SJCRH30 (cell line): ENCODE data around the gene ZNF280C. TPM values are rescaled to one million over a fixed set of nuclear protein-coding genes. Genes with fewer than 3 reads are reported as not detected.
A peak's percentile ranks its signal among the peaks of the same experiment; 100 is the strongest.

Experiments
- DNase-seq, 2 experiments: peaks; one replicate each; pipeline ENCODE4 v3.0.0-alpha.2; 2015 to 2020
- H3K27ac ChIP-seq: fragments of 250-450 bp; sonication (Bioruptor Pico); 2 replicates; pipeline ENCODE4 v1.5.1; 2020; ENCODE audit warnings: mild to moderate bottlenecking, moderate library complexity
- H3K27me3 ChIP-seq: fragments of 250-450 bp; sonication (Bioruptor Pico); 2 replicates; pipeline ENCODE4 v1.5.1; 2020; ENCODE audit warnings: mild to moderate bottlenecking, moderate library complexity
- H3K36me3 ChIP-seq: fragments of 250-450 bp; sonication (Bioruptor Pico); 2 replicates; pipeline ENCODE4 v1.5.1; 2020; ENCODE audit warnings: mild to moderate bottlenecking, moderate library complexity
- H3K4me1 ChIP-seq: fragments of 250-450 bp; sonication (Bioruptor Pico); 2 replicates; pipeline ENCODE4 v1.5.1; 2020; ENCODE audit warnings: mild to moderate bottlenecking, moderate library complexity
- H3K4me3 ChIP-seq: fragments of 250-450 bp; sonication (Bioruptor Pico); 2 replicates; pipeline ENCODE4 v1.5.1; 2020; ENCODE audit warnings: mild to moderate bottlenecking, moderate library complexity
- H3K9me3 ChIP-seq: fragments of 250-450 bp; sonication (Bioruptor Pico); replicated peaks from 2 replicates; pipeline ENCODE4 v1.5.1; 2020; ENCODE audit warnings: mild to moderate bottlenecking, moderate library complexity
- total RNA-seq: library from RNA; depleted of rRNA; stranded (reverse); fragments of >200 nt; shearing (Covaris generic); gene quantifications from 2 replicates; pipeline ENCODE4 v1.2.3, GENCODE V29; 2014; rRNA removed

ZNF280C gene, protein sequence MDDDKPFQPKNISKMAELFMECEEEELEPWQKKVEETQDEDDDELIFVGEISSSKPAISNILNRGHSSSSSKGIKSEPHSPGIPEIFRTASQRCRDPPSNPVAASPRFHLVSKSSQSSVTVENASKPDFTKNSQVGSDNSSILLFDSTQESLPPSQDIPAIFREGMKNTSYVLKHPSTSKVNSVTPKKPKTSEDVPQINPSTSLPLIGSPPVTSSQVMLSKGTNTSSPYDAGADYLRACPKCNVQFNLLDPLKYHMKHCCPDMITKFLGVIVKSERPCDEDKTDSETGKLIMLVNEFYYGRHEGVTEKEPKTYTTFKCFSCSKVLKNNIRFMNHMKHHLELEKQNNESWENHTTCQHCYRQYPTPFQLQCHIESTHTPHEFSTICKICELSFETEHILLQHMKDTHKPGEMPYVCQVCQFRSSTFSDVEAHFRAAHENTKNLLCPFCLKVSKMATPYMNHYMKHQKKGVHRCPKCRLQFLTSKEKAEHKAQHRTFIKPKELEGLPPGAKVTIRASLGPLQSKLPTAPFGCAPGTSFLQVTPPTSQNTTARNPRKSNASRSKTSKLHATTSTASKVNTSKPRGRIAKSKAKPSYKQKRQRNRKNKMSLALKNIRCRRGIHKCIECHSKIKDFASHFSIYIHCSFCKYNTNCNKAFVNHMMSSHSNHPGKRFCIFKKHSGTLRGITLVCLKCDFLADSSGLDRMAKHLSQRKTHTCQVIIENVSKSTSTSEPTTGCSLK
- total RNA-seq: 13.6 and 16.5 TPM in 2 replicates

DNA sequence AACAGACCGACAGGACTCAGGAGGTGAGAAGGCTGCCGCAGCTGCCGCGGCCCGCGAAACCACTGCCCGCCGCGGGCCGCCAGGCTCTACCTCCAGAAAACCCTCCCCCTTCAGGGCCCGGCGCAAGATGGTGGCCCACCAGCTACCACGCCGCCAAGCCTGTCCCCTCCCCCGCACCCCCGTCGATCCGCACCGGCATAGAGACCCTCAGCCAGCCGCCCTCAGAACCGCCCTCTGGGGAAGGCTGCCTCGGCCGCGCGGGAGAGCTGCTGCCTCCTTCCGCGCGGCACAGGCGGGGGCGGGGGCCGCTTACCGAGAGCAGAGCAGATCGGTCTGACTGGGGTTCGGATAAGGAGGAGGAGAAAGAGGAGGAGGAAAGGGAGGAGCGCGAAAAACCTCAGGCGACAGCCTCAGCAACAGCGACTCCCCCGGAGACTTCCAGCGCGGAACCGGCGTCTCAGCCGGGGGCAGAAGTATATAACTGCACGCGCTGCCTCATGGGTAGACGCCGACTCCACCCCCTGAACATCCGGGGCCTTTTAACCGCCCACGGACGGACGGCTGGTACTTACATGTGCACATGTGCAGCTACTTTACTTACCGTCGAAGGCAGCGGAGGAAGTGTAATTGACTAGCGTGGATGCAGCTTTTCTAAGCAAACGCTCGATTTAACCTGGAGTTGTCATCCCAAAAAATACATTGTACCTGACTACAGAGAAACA lies at the start of gene ZNF280C:
Gene ZNF280C (minus strand): TSS at position 451 of the 722 bp plus-strand sequence. CDS start 8,450 bp downstream, outside the sequence.
- peak; percentile 92 to 93 for DNase-seq
- Histone ChIP-seq H3K9me3 (peaks cover 3% of the 10 kb centered on the region; the same call in 1 of the 2 replicates), H3K4me1 (no peaks in the 10 kb centered on the region), H3K27ac (peak within 1 kb of the TSS; percentile 93), H3K4me3 (peak within 1 kb of the TSS; percentile 94), H3K27me3 (no peaks in the 10 kb centered on the region), H3K36me3 (no peaks in the 10 kb centered on the region)

DNA sequence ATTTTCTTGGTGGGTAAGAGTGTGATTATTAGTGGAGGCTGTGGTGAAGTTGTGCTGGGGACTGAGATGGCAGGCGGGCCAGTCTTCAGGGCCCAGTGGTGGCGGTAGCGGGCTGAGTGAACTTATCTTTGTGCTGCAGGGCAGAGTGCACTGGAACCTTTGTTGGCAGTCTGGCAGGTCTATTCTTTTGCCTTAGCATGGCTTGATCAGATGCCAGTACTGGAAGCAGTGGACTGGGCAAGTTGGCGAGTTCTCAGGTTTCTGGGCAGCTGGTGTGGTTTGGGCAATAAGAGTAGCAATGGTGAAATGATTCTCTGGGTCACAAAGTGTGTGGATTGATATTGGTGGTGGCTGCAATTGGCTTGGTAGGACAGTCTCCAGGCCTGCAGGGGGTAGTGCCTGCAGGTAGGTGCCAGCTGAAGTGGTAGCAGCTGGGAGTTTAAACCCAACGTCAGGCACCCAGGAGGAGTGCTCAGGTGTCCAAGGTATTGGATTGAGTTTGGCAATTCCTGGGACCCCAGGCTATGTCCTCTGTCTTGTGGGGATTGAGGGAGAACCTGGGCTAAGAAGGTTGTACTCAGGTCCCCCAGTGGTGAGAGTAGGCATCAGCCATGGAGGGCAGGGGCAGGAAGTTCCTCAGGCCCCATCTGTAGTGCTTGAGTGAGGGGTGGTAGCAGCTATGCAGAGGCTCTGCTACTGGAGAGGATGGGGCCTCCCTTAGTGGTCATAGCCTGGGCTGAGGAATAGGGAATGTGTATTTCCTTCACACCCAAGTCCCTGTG lies 36.1 kb upstream of the ZNF280C start:
- Histone ChIP-seq H3K27me3 (no peaks in the 10 kb centered on the region), H3K27ac (no peak overlapping the region), H3K9me3 (no peaks in the 10 kb centered on the region), H3K4me1 (no peaks in the 10 kb centered on the region), H3K36me3 (no peaks in the 10 kb centered on the region), H3K4me3 (no peak overlapping the region)
- no peak for DNase-seq

DNA sequence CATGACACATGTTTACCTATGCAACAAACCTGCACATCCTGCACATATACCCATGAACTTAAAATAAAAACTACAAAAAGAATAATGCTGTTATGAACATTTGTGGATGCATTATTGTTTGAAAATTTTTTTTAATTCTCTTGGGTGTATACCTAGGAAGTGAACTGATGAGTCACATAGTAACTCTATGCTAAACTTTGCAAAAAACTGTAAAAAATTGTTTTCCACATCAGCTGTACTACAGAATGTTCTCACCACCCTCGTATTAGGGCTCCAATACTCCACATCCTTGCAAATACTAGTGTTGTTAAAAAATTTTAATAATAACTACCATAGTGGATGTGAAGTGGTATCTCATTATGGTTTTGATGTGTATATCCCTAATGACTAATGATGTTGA lies 33.3 kb upstream of the ZNF280C start:
- H3K4me1 ChIP-seq: no peaks in the 10 kb centered on the region
- no peak overlapping the region for H3K27ac ChIP-seq
- no peak for DNase-seq
- H3K36me3 ChIP-seq: no peaks in the 10 kb centered on the region
- H3K4me3 ChIP-seq: no peak overlapping the region
- H3K27me3 ChIP-seq: no peaks in the 10 kb centered on the region
- H3K9me3 ChIP-seq: no peaks in the 10 kb centered on the region

DNA sequence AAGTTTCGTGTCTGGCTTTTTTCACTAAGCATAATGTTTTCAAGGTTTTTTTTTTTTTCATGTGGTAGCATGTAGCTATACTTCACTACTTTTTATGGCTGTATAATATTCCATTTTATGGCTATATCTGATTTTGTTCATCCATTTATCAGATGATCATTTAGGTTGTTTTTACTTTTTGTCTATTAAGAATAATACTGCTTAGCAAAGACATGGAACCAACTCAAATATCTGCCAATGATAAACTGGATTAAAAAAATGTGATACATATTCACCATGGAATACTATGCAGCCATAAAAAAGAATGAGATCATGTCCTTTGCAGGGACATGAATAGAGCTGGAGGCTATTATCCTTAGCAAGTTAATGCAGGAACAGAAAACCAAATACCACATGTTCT lies 32.7 kb upstream of the ZNF280C start:
- DNase-seq: no peak
- Histone ChIP-seq H3K27ac (no peak overlapping the region), H3K9me3 (no peaks in the 10 kb centered on the region), H3K4me1 (no peaks in the 10 kb centered on the region), H3K27me3 (no peaks in the 10 kb centered on the region), H3K36me3 (no peaks in the 10 kb centered on the region), H3K4me3 (no peak overlapping the region)

DNA sequence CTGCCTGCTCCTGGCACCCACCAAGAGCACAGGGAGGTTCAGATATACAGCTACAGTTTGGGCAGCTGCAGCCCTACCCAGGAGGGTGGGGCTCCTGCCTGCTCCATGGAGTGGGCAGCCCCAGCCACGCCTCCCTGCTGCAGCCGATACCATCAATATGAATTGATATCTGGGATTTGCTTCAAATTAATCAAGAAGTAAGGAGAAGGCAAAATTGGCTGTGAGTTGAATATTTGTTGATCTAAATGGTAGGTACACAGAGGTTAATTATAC lies 31.2 kb upstream of the ZNF280C start:
- Histone ChIP-seq H3K4me1 (no peaks in the 10 kb centered on the region), H3K9me3 (no peaks in the 10 kb centered on the region), H3K4me3 (peak overlapping the region; percentile 33), H3K27ac (no peak overlapping the region), H3K36me3 (no peaks in the 10 kb centered on the region), H3K27me3 (no peaks in the 10 kb centered on the region)
- no peak for DNase-seq

DNA sequence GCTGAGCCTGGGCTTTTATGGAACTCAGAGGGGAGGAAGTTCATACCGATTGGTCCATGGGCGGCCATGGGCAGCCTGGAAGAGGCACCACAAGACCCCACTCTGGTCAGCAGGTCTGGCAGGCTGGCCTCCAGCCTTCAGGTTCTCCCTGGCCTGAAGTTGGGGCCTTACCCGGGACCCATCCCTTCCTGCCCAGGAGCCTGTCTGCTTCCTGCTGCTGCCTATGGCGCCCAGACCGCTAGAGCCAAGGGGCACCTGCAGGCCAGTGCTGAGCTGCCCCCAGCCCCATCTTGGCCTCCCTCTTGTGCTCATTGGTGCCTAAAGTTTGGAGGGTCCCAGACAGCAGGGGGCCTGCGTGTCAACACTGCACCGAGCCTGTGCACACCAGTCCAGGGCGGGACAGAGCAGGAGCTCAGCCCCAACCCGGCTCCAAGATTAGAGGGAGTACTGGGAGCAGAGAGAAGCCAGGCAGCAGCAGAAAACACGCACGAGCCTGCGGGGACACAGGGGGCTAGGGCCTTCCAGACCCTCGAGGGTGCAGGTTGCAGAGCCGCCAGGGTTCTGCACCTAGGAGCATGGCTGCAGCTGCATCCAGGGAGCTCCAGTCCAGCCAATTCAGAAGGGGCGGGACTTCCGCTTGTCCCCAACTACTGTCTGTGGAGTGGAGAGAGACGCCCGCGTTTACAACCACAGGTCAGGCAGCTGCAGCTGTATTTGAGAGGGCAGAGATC lies 30.7 kb upstream of the ZNF280C start:
- Histone ChIP-seq H3K27me3 (no peaks in the 10 kb centered on the region), H3K4me1 (no peaks in the 10 kb centered on the region), H3K4me3 (peak overlapping the region; percentile 33), H3K9me3 (no peaks in the 10 kb centered on the region), H3K36me3 (no peaks in the 10 kb centered on the region), H3K27ac (no peak overlapping the region)
- DNase-seq: peak; percentile 68 to 75

DNA sequence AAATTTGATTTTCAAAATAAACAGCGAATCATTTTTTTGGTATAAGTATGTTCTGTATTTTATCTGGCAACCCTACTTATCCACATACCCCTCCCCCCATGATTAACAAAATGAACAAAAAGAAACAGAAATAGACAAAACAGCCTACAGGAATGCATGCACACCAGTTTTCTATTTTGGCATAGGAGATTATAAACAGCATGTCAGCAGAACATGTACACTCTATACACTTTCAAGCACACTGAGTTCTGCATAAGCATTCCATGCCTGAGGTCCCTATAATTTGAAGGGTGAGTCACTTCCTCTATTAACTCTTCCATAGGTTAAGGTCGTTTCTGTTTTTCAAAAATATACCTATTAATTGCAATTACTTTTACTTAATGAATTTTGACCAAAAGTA lies 28.0 kb upstream of the ZNF280C start:
- no peak for DNase-seq
- Histone ChIP-seq H3K9me3 (no peaks in the 10 kb centered on the region), H3K27me3 (no peaks in the 10 kb centered on the region), H3K4me1 (no peaks in the 10 kb centered on the region), H3K4me3 (no peak overlapping the region), H3K36me3 (no peaks in the 10 kb centered on the region), H3K27ac (no peak overlapping the region)

DNA sequence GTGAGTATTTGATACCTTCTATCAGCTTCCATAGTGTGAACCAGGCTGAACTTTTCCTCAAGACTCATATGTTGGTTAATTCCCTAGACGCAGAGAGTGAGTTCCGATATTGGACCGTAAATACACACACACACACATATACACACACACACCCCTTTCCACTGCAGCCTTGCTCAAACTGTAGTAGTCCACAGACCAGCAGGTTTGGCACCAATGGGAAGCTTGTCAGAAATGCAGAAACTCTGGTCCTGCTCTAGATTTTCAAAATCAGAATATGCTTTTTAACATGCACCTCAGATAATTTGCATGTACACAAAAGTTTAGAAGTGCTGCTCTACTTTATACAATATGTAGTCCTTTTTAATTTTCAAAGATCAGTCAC lies 27.6 kb upstream of the ZNF280C start:
- H3K4me1 ChIP-seq: no peaks in the 10 kb centered on the region
- DNase-seq: no peak
- H3K4me3 ChIP-seq: no peak overlapping the region
- H3K9me3 ChIP-seq: no peaks in the 10 kb centered on the region
- H3K27me3 ChIP-seq: no peaks in the 10 kb centered on the region
- no peaks in the 10 kb centered on the region for H3K36me3 ChIP-seq
- no peak overlapping the region for H3K27ac ChIP-seq

DNA sequence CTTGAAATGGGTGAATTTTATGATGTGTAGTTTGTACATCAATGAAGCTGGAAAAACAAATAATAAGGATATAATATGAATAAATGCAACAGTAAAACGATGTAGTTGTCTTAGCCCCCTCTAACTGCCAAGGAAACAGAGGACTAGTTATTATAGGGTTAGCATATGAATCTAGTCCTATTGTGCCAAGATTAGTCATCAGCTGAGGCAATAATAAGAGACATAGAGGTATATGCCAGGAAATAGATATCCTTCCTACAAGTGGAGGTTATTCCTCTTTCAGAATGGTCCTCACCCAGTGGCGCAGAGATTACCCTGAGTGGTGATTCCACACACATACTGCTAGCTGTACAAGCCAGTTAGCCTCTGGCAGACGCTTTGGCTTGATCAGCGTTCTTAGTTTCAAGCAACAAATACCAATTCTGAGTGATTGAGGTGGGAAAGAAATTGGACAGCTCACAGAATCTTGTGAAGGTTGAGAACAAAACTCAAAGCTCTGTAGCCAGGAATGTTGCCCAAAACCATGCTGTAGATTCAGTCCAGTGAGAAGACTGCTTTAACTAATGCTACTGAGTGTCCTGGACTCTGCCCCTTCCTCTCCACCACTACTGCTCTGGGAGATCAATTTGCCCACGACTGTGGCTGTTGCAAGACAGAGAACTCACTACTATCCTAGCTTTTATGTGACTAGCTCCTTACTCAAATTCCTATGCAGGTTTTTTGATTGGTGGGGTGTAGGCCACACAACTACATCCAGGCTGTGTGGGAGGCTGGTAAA lies 27.0 kb upstream of the ZNF280C start:
- DNase-seq: no peak
- Histone ChIP-seq H3K9me3 (no peaks in the 10 kb centered on the region), H3K4me1 (no peaks in the 10 kb centered on the region), H3K36me3 (no peaks in the 10 kb centered on the region), H3K27ac (no peak overlapping the region), H3K27me3 (no peaks in the 10 kb centered on the region), H3K4me3 (no peak overlapping the region)

DNA sequence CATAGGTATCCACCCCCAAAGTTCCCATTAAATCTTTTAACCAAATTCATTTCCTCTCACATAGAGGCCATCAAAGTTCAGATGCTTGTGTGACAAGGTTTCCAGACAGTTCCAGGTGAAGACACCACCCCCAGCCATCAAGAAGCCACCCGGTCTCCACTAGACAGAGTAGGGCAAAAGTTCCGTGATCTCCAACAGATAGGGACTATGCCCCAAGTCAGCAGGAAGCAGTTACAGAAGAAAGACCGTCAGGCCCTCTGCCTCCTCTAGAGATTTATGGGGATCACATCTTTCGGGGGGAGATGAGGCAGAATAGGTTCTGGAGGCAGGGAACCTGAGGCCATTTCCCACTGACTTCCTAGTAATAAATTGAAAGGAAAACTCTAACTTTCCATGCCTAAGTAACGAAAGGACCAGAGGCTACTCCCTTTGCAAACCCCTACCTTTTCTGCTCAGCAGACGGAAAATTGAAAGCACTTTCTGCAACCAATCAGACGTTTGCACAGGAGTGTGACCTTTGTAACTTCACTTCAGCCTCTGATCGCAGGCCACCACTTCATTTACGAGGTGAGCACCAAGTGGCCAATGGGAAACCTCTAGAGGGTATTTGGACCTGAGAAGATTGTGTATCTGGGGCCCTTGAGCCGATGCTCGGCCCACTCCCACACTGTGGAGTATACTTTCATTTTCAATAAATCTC lies 18.5 kb upstream of the ZNF280C start:
- H3K27ac ChIP-seq: no peak overlapping the region
- H3K36me3 ChIP-seq: no peaks in the 10 kb centered on the region
- no peaks in the 10 kb centered on the region for H3K9me3 ChIP-seq
- no peak overlapping the region for H3K4me3 ChIP-seq
- DNase-seq: no peak
- H3K4me1 ChIP-seq: peaks cover 5% of the 10 kb centered on the region
- H3K27me3 ChIP-seq: no peaks in the 10 kb centered on the region

DNA sequence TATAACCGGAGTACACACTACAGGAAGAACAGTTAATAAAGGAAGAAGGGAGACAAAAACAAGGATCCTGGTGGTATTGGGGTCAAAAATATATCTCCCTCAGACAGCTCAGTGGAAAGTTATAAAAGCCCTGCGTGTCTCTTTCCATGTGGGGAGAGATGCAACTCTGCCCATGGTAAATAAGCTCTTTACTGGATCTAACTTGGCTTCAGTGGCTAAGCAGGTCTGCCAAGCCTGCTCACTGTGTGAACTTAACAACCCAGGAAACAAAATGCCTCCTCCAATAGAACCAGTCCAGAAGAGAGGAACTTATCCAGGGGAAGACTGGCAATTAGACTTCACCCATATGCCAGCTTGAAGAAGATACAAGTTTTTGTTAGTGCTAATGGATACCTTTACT lies 17.0 kb upstream of the ZNF280C start:
- DNase-seq: no peak
- Histone ChIP-seq H3K4me1 (peaks cover 11% of the 10 kb centered on the region), H3K4me3 (no peak overlapping the region), H3K36me3 (no peaks in the 10 kb centered on the region), H3K9me3 (no peaks in the 10 kb centered on the region), H3K27me3 (no peaks in the 10 kb centered on the region), H3K27ac (no peak overlapping the region)

DNA sequence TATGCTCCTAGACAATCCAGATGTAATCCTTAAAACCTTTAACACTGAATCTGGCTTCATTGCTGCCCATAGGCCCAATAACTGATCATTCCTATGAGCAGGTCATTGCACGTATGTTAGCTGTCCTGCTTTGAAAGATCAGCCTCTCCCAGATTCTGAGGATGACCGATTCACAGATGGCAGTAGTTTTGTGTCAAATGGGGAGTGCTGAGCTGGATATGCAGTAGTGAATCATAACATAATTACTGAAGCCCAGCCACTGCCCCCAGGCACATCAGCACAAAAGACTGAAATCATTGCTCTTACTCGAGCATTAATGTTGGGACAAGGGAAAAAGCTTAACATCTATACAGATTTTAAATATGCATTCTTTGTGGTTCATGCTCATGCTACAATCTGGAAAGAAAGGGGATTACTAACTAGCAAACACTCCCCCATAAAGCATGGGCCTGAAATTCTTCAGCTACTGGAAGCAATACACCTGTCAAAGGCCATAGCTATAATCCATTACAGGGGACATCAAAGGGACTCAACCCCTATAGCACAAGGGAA lies 16.4 kb upstream of the ZNF280C start:
- Histone ChIP-seq H3K27ac (no peak overlapping the region), H3K27me3 (no peaks in the 10 kb centered on the region), H3K36me3 (no peaks in the 10 kb centered on the region), H3K9me3 (no peaks in the 10 kb centered on the region), H3K4me1 (peaks cover 11% of the 10 kb centered on the region), H3K4me3 (no peak overlapping the region)
- DNase-seq: no peak

DNA sequence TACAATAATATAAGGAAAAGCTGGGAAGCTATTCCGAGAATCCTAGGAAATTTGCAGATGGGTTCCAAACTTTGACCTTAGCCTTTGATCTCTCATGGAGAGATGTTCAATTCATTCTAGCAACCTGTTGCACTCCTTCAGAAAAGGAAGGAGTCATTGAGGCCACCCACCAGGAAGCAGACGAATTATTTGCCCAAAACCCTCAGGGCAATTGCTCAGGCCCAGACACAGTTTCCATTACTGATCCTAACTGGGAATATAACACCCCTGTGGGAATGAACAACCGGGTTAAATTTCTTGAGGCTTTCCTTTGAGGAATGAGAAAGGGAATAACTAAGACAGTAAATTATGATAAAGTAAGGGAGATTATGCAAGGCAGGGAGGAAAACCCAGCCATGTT lies 13.5 kb upstream of the ZNF280C start:
- H3K27ac ChIP-seq: no peak overlapping the region; the same call in 1 of the 2 replicates
- H3K4me1 ChIP-seq: peaks cover 11% of the 10 kb centered on the region
- no peaks in the 10 kb centered on the region for H3K27me3 ChIP-seq
- no peaks in the 10 kb centered on the region for H3K9me3 ChIP-seq
- no peaks in the 10 kb centered on the region for H3K36me3 ChIP-seq
- peak; percentile 68 to 83 for DNase-seq
- H3K4me3 ChIP-seq: no peak overlapping the region
